Peyer's patch (tissue), 4 donors: ENCODE data around the gene TMEM18.

Experiments used
- POLR2A ChIP-seq, 2 donors: fragments of 450-650 bp; IDR thresholded peaks; one replicate each; pipeline ENCODE4 v1.5.1; 2017; ENCODE audit warnings: antibody characterized with exemption in 2 of 2, mild to moderate bottlenecking in 2 of 2, moderate library complexity in 2 of 2
- TF ChIP-seq, protein P1 (sequence below), 6 experiments: fragments of 450-650 bp in 4 of 6; fragments of 200-600 bp in 2 of 6; sonication (generic) in 1 of 6; IDR thresholded peaks; one replicate each; pipeline ENCODE4 v1.5.1; 2017 to 2019; ENCODE audit warnings: antibody characterized with exemption in 6 of 6, mild to moderate bottlenecking in 3 of 6, moderate library complexity in 1 of 6

GRCh38 chr2:705971-706511 lies 28.8 kb upstream of the TMEM18 start:
- TF ChIP-seq, protein P1, sequence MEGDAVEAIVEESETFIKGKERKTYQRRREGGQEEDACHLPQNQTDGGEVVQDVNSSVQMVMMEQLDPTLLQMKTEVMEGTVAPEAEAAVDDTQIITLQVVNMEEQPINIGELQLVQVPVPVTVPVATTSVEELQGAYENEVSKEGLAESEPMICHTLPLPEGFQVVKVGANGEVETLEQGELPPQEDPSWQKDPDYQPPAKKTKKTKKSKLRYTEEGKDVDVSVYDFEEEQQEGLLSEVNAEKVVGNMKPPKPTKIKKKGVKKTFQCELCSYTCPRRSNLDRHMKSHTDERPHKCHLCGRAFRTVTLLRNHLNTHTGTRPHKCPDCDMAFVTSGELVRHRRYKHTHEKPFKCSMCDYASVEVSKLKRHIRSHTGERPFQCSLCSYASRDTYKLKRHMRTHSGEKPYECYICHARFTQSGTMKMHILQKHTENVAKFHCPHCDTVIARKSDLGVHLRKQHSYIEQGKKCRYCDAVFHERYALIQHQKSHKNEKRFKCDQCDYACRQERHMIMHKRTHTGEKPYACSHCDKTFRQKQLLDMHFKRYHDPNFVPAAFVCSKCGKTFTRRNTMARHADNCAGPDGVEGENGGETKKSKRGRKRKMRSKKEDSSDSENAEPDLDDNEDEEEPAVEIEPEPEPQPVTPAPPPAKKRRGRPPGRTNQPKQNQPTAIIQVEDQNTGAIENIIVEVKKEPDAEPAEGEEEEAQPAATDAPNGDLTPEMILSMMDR (IDR thresholded peaks at IDR 0.05): no peak
- no peak for TF ChIP-seq POLR2A (IDR thresholded peaks at IDR 0.05)
